GM12892 (cell line): ENCODE data around the gene DOCK2.

Source experiments
- POLR2A ChIP-seq: IDR thresholded peaks from 2 replicates; pipeline ENCODE4 v1.6.1; 2011; ENCODE audit warnings: low read depth, low read length, control low read depth
- POLR2AphosphoS5 ChIP-seq: IDR thresholded peaks from 2 replicates; pipeline ENCODE4 v1.6.1; 2011; ENCODE audit warnings: low read depth, low read length, control low read depth

DNA sequence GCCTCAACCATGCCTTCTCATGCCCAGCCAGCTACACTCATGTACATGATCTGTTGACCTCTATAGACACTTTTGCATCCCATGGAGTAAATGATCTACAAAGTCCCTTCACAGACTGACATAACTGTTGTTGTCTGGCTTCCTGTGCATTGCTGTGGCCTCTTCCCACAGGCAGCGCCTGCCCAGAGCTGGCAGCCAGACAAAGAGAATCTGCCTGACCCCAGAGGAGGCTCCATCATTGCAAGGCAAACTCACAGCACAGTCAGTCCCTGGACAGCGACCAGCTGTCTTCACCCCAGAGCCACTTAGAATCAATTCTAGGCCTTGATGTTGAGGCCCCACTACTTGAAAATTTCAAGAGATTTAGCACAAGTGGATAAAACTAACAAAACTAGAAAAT is 277.7 kb downstream of the DOCK2 start:
- TF ChIP-seq POLR2A (no peak), POLR2AphosphoS5 (no peak)
